Trophoblast cell (in vitro differentiated cells and primary cell): ENCODE data around the gene EIF3F.

Experiments used
- DNase-seq, 2 donors: peaks; one replicate each; pipeline ENCODE4 v3.0.0-alpha.2; 2016
- H2AFZ ChIP-seq: 2 replicates; pipeline ENCODE4 v1.6.1; 2013; ENCODE audit warnings: low read length, moderate library complexity, mild to moderate bottlenecking; ENCODE audit not compliant: insufficient read depth, poor library complexity
- H2AK5ac ChIP-seq: 2 replicates; pipeline ENCODE4 v1.6.1; 2013; ENCODE audit warnings: mild to moderate bottlenecking, low read length
- H2BK120ac ChIP-seq: 2 replicates; pipeline ENCODE4 v1.6.1; 2013; ENCODE audit warnings: low read length, mild to moderate bottlenecking, moderate library complexity; ENCODE audit not compliant: insufficient read depth, poor library complexity
- H2BK12ac ChIP-seq: 2 replicates; pipeline ENCODE4 v1.6.1; 2013; ENCODE audit warnings: mild to moderate bottlenecking, low read length, moderate library complexity
- H2BK5ac ChIP-seq: 2 replicates; pipeline ENCODE4 v1.6.1; 2013; ENCODE audit warnings: low read length, low read depth, moderate library complexity, mild to moderate bottlenecking; ENCODE audit not compliant: poor library complexity
- H3K14ac ChIP-seq: 2 replicates; pipeline ENCODE4 v1.6.1; 2013; ENCODE audit warnings: mild to moderate bottlenecking, low read length
- H3K18ac ChIP-seq: 2 replicates; pipeline ENCODE4 v1.6.1; 2013; ENCODE audit warnings: mild to moderate bottlenecking, low read length
- H3K23ac ChIP-seq: 2 replicates; pipeline ENCODE4 v1.6.1; 2013; ENCODE audit warnings: low read length
- H3K27ac ChIP-seq: 2 replicates; pipeline ENCODE4 v1.5.1; 2013; ENCODE audit warnings: low read depth, mild to moderate bottlenecking, inconsistent platforms, low read length, moderate library complexity
- H3K27me3 ChIP-seq: 2 replicates; pipeline ENCODE4 v1.6.1; 2013; ENCODE audit warnings: inconsistent platforms, mild to moderate bottlenecking, low read length, moderate library complexity; ENCODE audit not compliant: insufficient read depth
- H3K36me3 ChIP-seq, 2 experiments: 1 replicate in 1 of 2; 2 replicates in 1 of 2; pipeline ENCODE4 v1.6.1; 2013; ENCODE audit warnings: low read length in 2 of 2, mild to moderate bottlenecking in 2 of 2, moderate library complexity in 1 of 2; ENCODE audit not compliant: insufficient read depth in 2 of 2, control insufficient read depth in 1 of 2
- H3K4ac ChIP-seq: 2 replicates; pipeline ENCODE4 v1.6.1; 2013; ENCODE audit warnings: low read depth, mild to moderate bottlenecking, low read length, moderate library complexity
- H3K4me1 ChIP-seq, 2 experiments: 1 replicate in 1 of 2; 2 replicates in 1 of 2; pipeline ENCODE4 v1.6.1; 2013; ENCODE audit warnings: low read length in 2 of 2, mild to moderate bottlenecking in 2 of 2, moderate library complexity in 1 of 2; ENCODE audit not compliant: insufficient read depth in 2 of 2, control insufficient read depth in 1 of 2
- H3K4me2 ChIP-seq: 2 replicates; pipeline ENCODE4 v1.6.1; 2013; ENCODE audit warnings: inconsistent platforms, mild to moderate bottlenecking, low read length, moderate library complexity
- H3K4me3 ChIP-seq: 2 replicates; pipeline ENCODE4 v1.5.1; 2013; ENCODE audit warnings: mild to moderate bottlenecking, low read depth, low read length, inconsistent platforms
- H3K79me1 ChIP-seq: one replicate; pipeline ENCODE4 v1.6.1; 2013; ENCODE audit warnings: low read length
- H3K79me2 ChIP-seq: 2 replicates; pipeline ENCODE4 v1.6.1; 2013; ENCODE audit warnings: low read length, mild to moderate bottlenecking; ENCODE audit not compliant: control insufficient read depth, insufficient read depth, poor library complexity
- H3K9ac ChIP-seq: 2 replicates; pipeline ENCODE4 v1.6.1; 2013; ENCODE audit warnings: mild to moderate bottlenecking, low read length
- H3K9me3 ChIP-seq: 2 replicates; pipeline ENCODE4 v1.6.1; 2013; ENCODE audit warnings: low read depth, mild to moderate bottlenecking, control low read depth, inconsistent platforms, low read length; ENCODE audit not compliant: insufficient read depth
- H4K12ac ChIP-seq: 2 replicates; pipeline ENCODE4 v1.6.1; 2013; ENCODE audit warnings: low read depth, mild to moderate bottlenecking, low read length, moderate library complexity
- H4K8ac ChIP-seq: 2 replicates; pipeline ENCODE4 v1.6.1; 2013; ENCODE audit warnings: low read depth, mild to moderate bottlenecking, low read length, moderate library complexity
- H4K91ac ChIP-seq: one replicate; pipeline ENCODE4 v1.6.1; 2013; ENCODE audit warnings: low read depth, mild to moderate bottlenecking, low read length, moderate library complexity
- WGBS: extraction: QIAGEN DNeasy Blood & Tissue Kit; methylation state at CpG from one replicate; pipeline ENCODE4 v1.1.7; 2013; ENCODE audit warnings: missing lambda C conversion rate; ENCODE audit not compliant: insufficient read length, insufficient coverage; ENCODE audit errors: extremely low coverage; 5-methylcytosine and 5-hydroxymethylcytosine counted together

Gene EIF3F

DNA sequence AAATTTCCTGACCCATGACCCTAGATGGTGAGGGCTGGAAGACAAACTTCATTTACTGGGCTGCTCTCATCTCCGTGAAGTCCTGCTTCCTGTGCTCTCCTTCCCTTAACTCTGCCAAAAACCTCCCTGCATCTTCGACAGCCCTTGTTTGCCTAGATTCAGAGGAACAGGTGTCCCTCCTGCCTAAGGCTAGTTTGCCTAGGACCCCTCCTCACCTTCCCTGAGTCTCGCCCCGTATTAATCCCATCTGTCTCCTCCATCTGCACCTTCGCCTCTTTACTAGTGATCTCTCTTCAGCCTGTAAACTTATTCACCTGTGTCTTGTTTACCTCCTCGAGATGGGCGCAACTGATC, 33.1 kb downstream of the EIF3F start:
- DNase-seq: no peak
- Histone ChIP-seq H3K4ac (no peak overlapping the region), H3K18ac (no peak overlapping the region), H4K91ac (no peak overlapping the region), H3K4me1 (peaks cover 5 to 11% of the 10 kb centered on the region in 2 experiments), H2AFZ (no peak overlapping the region), H3K27me3 (peaks cover 31% of the 10 kb centered on the region), H3K23ac (no peak overlapping the region), H3K14ac (no peak overlapping the region), H2BK12ac (no peak overlapping the region), H3K4me3 (no peak overlapping the region), H3K4me2 (no peak overlapping the region), H3K9ac (no peak overlapping the region), H2BK5ac (no peak overlapping the region), H3K9me3 (no peaks in the 10 kb centered on the region), H3K36me3 (no peaks in the 10 kb centered on the region), H3K79me1 (no peaks in the 10 kb centered on the region), H3K79me2 (no peaks in the 10 kb centered on the region), H4K8ac (no peak overlapping the region), H2AK5ac (no peak overlapping the region), H4K12ac (no peak overlapping the region), H2BK120ac (no peak overlapping the region), H3K27ac (no peak overlapping the region)
- WGBS: no CpG with 5 or more reads among the region's 7 CpGs

DNA sequence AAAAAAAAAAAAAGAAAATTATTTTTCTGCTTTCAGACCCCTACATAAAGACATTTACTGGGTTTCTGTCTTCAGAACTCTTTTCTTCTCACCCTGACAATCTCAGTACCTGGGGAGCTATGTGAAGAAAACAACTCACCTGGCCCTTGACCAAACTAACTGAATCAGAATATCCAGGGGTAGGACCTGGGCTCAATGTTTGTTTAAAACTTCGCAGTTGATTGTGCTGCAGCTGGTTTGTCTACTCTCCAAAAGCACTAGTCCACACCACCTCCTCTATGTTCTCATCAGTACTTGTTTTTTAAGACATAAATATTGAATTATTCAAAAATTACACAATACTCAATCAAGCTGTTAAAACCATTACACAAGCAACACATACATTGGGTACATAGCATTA, 34.8 kb downstream of the EIF3F start:
- no peak for DNase-seq
- Histone ChIP-seq H4K8ac (no peak overlapping the region), H3K9me3 (no peaks in the 10 kb centered on the region), H3K14ac (no peak overlapping the region), H3K4ac (no peak overlapping the region), H3K4me2 (no peak overlapping the region), H4K91ac (no peak overlapping the region), H4K12ac (no peak overlapping the region), H3K4me3 (no peak overlapping the region), H3K36me3 (no peaks in the 10 kb centered on the region), H3K9ac (no peak overlapping the region), H3K4me1 (peaks cover 5 to 11% of the 10 kb centered on the region in 2 experiments), H3K27me3 (peaks cover 30% of the 10 kb centered on the region), H2BK12ac (no peak overlapping the region), H3K79me1 (no peaks in the 10 kb centered on the region), H2BK5ac (no peak overlapping the region), H2BK120ac (no peak overlapping the region), H2AK5ac (no peak overlapping the region), H3K18ac (no peak overlapping the region), H3K23ac (no peak overlapping the region), H3K27ac (no peak overlapping the region), H3K79me2 (no peaks in the 10 kb centered on the region), H2AFZ (no peak overlapping the region)
- WGBS: no CpG with 5 or more reads among the region's 1 CpG

DNA sequence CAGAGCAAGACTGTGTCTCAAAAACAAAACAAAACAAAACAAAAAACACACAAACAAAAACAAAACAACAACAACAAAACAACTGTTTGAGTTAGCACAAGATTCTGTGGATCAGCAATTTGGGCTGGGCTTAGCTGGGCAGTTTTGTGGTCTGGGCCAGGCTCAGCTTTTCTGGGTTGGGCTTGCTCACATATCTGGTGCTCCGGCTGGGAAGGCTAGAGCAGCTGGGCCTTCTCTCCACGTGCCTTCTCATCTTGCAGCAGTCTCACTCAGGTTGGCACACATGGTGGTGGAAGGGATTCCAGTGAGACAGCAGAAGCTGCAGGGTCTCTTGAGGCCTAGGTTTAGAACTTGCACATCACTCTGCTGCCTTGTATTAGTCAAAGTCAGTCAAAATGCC, 35.7 kb downstream of the EIF3F start:
- Histone ChIP-seq H3K79me1 (no peaks in the 10 kb centered on the region), H3K36me3 (no peaks in the 10 kb centered on the region), H3K9me3 (no peaks in the 10 kb centered on the region), H3K79me2 (no peaks in the 10 kb centered on the region), H3K4ac (no peak overlapping the region), H2AK5ac (no peak overlapping the region), H3K27me3 (peaks cover 24% of the 10 kb centered on the region), H2AFZ (no peak overlapping the region), H3K4me2 (no peak overlapping the region), H3K4me1 (peaks cover 5 to 11% of the 10 kb centered on the region in 2 experiments), H3K18ac (no peak overlapping the region), H2BK120ac (no peak overlapping the region), H3K9ac (no peak overlapping the region), H2BK5ac (no peak overlapping the region), H3K14ac (no peak overlapping the region), H4K91ac (no peak overlapping the region), H3K4me3 (no peak overlapping the region), H4K8ac (no peak overlapping the region), H3K27ac (no peak overlapping the region), H2BK12ac (no peak overlapping the region), H4K12ac (no peak overlapping the region), H3K23ac (no peak overlapping the region)
- DNase-seq: no peak
- no CpG with 5 or more reads among the region's 2 CpGs for WGBS

DNA sequence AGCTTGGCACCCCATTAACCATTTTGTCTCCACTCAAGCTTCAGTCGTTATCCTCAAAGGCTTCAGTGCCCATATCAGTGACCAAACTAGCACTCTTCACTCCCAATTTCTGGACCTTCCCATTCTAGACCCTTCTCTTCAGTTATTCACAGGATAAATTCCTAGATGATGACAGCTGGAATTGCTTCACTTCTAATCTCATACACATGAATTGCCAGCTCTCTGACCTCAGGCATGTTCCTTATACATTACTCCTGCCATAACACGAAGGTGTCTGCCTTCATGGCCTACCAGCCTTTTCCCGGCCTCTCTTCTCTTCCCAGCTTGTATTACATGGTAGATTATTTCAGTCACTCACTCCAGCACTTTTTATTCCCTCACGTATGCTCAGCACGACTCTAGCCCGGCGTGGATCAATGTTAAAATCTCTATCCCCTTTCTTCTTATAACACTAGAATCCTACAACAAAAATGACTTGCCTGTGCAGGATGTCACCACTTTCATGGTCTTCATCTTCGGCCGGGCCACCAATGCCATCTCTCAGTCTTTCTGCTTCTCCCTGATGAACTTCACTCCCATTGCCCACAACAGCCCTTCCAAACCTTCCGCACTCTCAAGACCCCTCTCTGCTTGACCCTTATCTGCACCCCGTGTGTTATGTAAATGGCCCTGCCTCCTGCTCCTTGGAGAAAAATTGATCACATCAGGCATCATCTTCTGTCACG, 36.9 kb downstream of the EIF3F start:
- no peak overlapping the region for H3K9ac ChIP-seq
- H4K12ac ChIP-seq: no peak overlapping the region
- no peak overlapping the region for H2BK120ac ChIP-seq
- H4K8ac ChIP-seq: no peak overlapping the region
- H3K79me1 ChIP-seq: no peaks in the 10 kb centered on the region
- H3K27ac ChIP-seq: no peak overlapping the region
- no peak overlapping the region for H3K14ac ChIP-seq
- no CpG with 5 or more reads among the region's 12 CpGs for WGBS
- no peak overlapping the region for H3K4me3 ChIP-seq
- no peak overlapping the region for H3K4me2 ChIP-seq
- H3K79me2 ChIP-seq: no peaks in the 10 kb centered on the region
- H3K36me3 ChIP-seq: no peaks in the 10 kb centered on the region
- H3K9me3 ChIP-seq: no peaks in the 10 kb centered on the region
- no peak overlapping the region for H2AK5ac ChIP-seq
- H2AFZ ChIP-seq: no peak overlapping the region
- H2BK12ac ChIP-seq: no peak overlapping the region
- peak in 1 of 2 donors; percentile 39 for DNase-seq
- peak overlapping the region; percentile 74 for H3K23ac ChIP-seq
- H2BK5ac ChIP-seq: no peak overlapping the region
- H3K4ac ChIP-seq: no peak overlapping the region
- peaks cover 5 to 6% of the 10 kb centered on the region in 2 experiments for H3K4me1 ChIP-seq
- no peak overlapping the region for H3K18ac ChIP-seq
- peaks cover 17% of the 10 kb centered on the region for H3K27me3 ChIP-seq
- H4K91ac ChIP-seq: no peak overlapping the region
